Stimulated activated CD8-positive, alpha-beta memory T cell treated with anti-CD3 and anti-CD28 coated beads, Interleukin-12 subunit alpha, Interleukin-12 subunit beta, amount 100 ng/mL, for 24 hours (primary cell): ENCODE data around the gene MPPED1.

Source experiments
- DNase-seq: peaks from one replicate; pipeline ENCODE4 v3.0.0-alpha.2; 2020; ENCODE audit errors: extremely low read depth

Gene MPPED1

GRCh38 chr22:43542681-43543521 lies 131.1 kb downstream of the MPPED1 start:
- DNase-seq, result no peak

- no peak for DNase-seq
These were observed 131.9 kb downstream of the MPPED1 start for GRCh38 chr22:43543522-43544288.

GRCh38 chr22:43544289-43544673 lies 132.5 kb downstream of the MPPED1 start:
- no peak for DNase-seq

- no peak for DNase-seq
These were observed 134.4 kb downstream of the MPPED1 start for GRCh38 chr22:43546186-43546585.

GRCh38 chr22:43550024-43550620 lies 138.3 kb downstream of the MPPED1 start:
- DNase-seq, result no peak

GRCh38 chr22:43550672-43551071 lies 138.9 kb downstream of the MPPED1 start:
- DNase-seq, result no peak

- no peak for DNase-seq
These were observed 141.8 kb downstream of the MPPED1 start for GRCh38 chr22:43553451-43554258.

GRCh38 chr22:43554259-43554636 lies 142.4 kb downstream of the MPPED1 start:
- DNase-seq, result no peak

GRCh38 chr22:43554694-43555365 lies 143.0 kb downstream of the MPPED1 start:
- DNase-seq, result no peak

- no peak for DNase-seq
These were observed 144.0 kb downstream of the MPPED1 start for GRCh38 chr22:43555561-43556515.
